ENCODE measurements around the gene SLC35F3.

GRCh38 chr1:234265861-234266260 lies 361.4 kb downstream of the SLC35F3 start:
- TF ChIP-seq TAF1 (IDR thresholded peaks at IDR 0.05; ENCODE audit: low read depth, low read length) (no peak), POLR2A (IDR thresholded peaks at IDR 0.05; ENCODE audit: low read depth, low read length) (no peak), POLR2AphosphoS5 (IDR thresholded peaks at IDR 0.05; ENCODE audit: low read depth, low read length) (no peak)

Measured in GM12891 (cell line).